ENCODE measurements around the gene MCFD2.

- no peak for TF ChIP-seq CTCF (IDR thresholded peaks at IDR 0.05)
- TF ChIP-seq POLR2A (IDR thresholded peaks at IDR 0.05) = no peak
These were observed 59.3 kb downstream of the MCFD2 start for GRCh38 chr2:46856336-46856735.

Data from body of pancreas (tissue), 4 donors.